SK-N-MC (cell line): ENCODE measurements around the gene NEURL2.
"Not testable (repeated sequence)": the region's sequence is repeated elsewhere in the genome, so short reads cannot be mapped to it uniquely, and the experiment has no call there.

ENCODE experiments used
- DNase-seq: peaks from one replicate; pipeline ENCODE4 v3.0.0-alpha.2; 2011; ENCODE audit warnings: low read depth, low spot score
- H3K27ac ChIP-seq: fragments of 200-600 bp; sonication (generic); 2 replicates; pipeline ENCODE4 v1.5.1; 2016; ENCODE audit warnings: mixed run types
- H3K36me3 ChIP-seq: fragments of 200-600 bp; sonication (generic); 2 replicates; pipeline ENCODE4 v1.6.1; 2017; ENCODE audit warnings: antibody characterized with exemption, low read length, mixed read lengths; ENCODE audit not compliant: insufficient read depth
- H3K4me3 ChIP-seq: fragments of 200-600 bp; sonication (generic); 2 replicates; pipeline ENCODE4 v1.5.1; 2016
- H3K9ac ChIP-seq: fragments of 200-600 bp; sonication (generic); 2 replicates; pipeline ENCODE4 v1.8.0; 2017; ENCODE audit warnings: mixed run types, mixed read lengths; ENCODE audit not compliant: insufficient read length
- H3K9me3 ChIP-seq: fragments of 200-600 bp; sonication (generic); 2 replicates; pipeline ENCODE4 v1.6.1; 2017; ENCODE audit warnings: low read depth, mild to moderate bottlenecking, antibody characterized with exemption, low read length, moderate library complexity, mixed read lengths
- EZH2 ChIP-seq: fragments of 200-600 bp; sonication (generic); IDR thresholded peaks from one replicate; pipeline ENCODE4 v1.6.1; 2017; ENCODE audit warnings: antibody characterized with exemption
- FOXP2 ChIP-seq: optimal IDR thresholded peaks from 2 replicates; pipeline ENCODE3; 2011; ENCODE audit warnings: mild to moderate bottlenecking, moderate library complexity; ENCODE audit not compliant: insufficient read depth; ENCODE audit errors: extremely low read length, control extremely low read depth
- POLR2AphosphoS5 ChIP-seq: IDR thresholded peaks from 2 replicates; pipeline ENCODE4 v1.6.1; 2012; ENCODE audit warnings: mild to moderate bottlenecking, low read depth, low read length, borderline replicate concordance

The NEURL2 gene

DNA sequence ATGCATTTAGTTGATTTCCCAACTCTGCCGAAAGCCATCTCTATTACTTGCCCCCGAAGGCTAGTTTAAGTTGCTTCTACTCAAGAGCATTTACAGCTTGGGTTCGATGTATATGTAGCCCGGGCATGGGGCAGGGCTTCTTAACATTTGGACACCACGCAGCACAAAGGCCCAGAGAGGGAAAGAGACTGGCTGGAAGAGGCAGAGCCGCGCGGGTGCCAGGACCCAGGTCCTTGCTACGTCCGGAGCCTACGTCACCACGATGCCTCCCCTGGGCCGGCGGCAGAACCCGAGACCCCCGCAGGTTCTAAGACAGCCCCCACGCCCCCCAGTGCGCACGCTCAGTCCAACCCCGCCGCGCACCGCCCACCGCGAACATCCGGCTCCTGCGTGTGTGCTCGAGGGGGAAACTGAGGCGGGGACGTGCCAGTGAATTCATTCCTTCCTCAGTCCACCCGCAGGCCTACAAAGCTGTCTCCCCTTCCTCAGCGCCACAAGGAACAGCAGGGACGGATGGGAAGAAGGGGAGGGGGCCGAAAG, 43.1 kb upstream of the NEURL2 start:
- peak overlapping the region; percentile 98 for H3K4me3 ChIP-seq
- peak overlapping the region; percentile 100 for H3K9ac ChIP-seq
- TF ChIP-seq FOXP2, result no peak
- TF ChIP-seq EZH2, result no peak
- TF ChIP-seq POLR2AphosphoS5, result no peak; the same call in 1 of the 2 replicates
- peaks cover 20% of the 10 kb centered on the region for H3K36me3 ChIP-seq
- peak overlapping the region; percentile 100 for H3K27ac ChIP-seq
- no peaks in the 10 kb centered on the region for H3K9me3 ChIP-seq
- DNase-seq, result no peak

GRCh38 chr20:45933266-45934045, 42.4 kb upstream of the NEURL2 start:
- TF ChIP-seq EZH2 (no peak), POLR2AphosphoS5 (peak; percentile 68; the same call in 1 of the 2 replicates)
- H3K27ac ChIP-seq, result peak overlapping the region; percentile 100
- peaks cover 14% of the 10 kb centered on the region for H3K36me3 ChIP-seq
- peak overlapping the region; percentile 98 for H3K4me3 ChIP-seq
- DNase-seq, result peak; percentile 40
- H3K9ac ChIP-seq, result peak overlapping the region; percentile 100
- H3K9me3 ChIP-seq, result no peaks in the 10 kb centered on the region

DNA sequence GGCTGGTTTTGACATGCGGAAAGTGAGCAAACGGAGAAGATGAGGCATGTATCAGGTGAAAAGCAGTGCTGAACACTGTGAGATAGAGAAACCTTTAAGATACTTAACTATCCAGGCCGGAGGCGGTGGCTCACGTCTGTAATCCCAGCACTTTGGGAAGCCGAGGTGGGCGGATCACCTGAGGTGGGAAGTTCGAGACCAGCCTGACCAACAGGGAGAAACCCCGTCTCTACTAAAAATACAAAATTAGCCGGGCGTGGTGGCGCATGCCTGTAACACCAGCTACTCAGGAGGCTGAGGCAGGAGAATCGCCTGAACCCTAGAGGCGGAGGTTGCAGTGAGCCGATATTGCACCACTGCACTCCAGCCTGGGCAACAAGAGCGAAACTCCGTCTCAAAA, 40.7 kb upstream of the NEURL2 start:
- not testable (repeated sequence) for H3K36me3 ChIP-seq, DNase-seq, H3K9ac ChIP-seq

GRCh38 chr20:45927071-45927878, 36.3 kb upstream of the NEURL2 start:
- H3K4me3 ChIP-seq, result no peak overlapping the region
- H3K27ac ChIP-seq, result no peak overlapping the region
- no peaks in the 10 kb centered on the region for H3K36me3 ChIP-seq
- TF ChIP-seq POLR2AphosphoS5 (no peak), EZH2 (no peak), FOXP2 (no peak)
- no peaks in the 10 kb centered on the region for H3K9me3 ChIP-seq
- no peak overlapping the region for H3K9ac ChIP-seq
- DNase-seq, result no peak

More for the DNA sequence above, 40.7 kb upstream of the NEURL2 start:
- H3K9me3 ChIP-seq, H3K4me3 ChIP-seq, H3K27ac ChIP-seq: not testable (repeated sequence)

GRCh38 chr20:45926731-45927070, 35.7 kb upstream of the NEURL2 start:
- no peaks in the 10 kb centered on the region for H3K9me3 ChIP-seq
- no peaks in the 10 kb centered on the region for H3K36me3 ChIP-seq
- H3K9ac ChIP-seq, result no peak overlapping the region
- DNase-seq, result no peak
- H3K27ac ChIP-seq, result no peak overlapping the region
- H3K4me3 ChIP-seq, result no peak overlapping the region
- TF ChIP-seq FOXP2 (no peak), POLR2AphosphoS5 (no peak), EZH2 (no peak)

DNA sequence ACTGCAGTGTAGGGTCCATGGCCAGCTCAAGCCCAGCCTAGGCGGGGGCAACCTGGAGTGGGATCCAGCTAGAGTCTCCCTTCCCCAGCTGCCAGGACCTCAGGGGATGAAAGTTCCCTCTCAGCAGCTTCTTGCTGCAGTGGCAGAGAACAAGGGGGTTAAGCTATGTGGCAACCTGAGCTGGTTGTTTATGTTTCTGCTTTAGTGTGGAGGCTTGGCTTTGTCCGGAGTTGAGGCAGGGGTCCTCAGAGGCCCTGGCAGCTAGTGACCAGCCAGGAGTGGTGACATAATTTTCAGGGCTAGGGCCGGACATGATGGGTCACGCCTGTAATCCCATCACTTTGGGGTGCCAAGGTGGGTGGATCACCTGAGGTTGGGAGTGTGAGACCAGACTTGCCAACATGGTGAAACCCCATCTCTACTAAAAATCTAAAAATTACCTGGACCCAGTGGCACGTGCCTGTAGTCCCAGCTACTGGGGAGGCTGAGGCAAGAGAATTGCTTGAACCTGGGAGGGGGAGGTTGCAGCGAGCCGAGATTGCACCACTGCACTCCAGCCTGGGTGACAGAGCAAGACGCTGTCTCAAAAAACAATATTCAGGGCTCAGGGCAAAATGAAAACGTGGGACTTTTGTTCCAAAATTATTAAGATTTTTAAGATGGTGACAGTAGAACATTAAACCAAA, 35.0 kb upstream of the NEURL2 start:
- no peak overlapping the region for H3K4me3 ChIP-seq
- no peaks in the 10 kb centered on the region for H3K9me3 ChIP-seq
- DNase-seq, result no peak
- no peak overlapping the region for H3K9ac ChIP-seq
- H3K36me3 ChIP-seq, result no peaks in the 10 kb centered on the region
- no peak overlapping the region for H3K27ac ChIP-seq
- TF ChIP-seq EZH2 (no peak), POLR2AphosphoS5 (no peak), FOXP2 (no peak)

DNA sequence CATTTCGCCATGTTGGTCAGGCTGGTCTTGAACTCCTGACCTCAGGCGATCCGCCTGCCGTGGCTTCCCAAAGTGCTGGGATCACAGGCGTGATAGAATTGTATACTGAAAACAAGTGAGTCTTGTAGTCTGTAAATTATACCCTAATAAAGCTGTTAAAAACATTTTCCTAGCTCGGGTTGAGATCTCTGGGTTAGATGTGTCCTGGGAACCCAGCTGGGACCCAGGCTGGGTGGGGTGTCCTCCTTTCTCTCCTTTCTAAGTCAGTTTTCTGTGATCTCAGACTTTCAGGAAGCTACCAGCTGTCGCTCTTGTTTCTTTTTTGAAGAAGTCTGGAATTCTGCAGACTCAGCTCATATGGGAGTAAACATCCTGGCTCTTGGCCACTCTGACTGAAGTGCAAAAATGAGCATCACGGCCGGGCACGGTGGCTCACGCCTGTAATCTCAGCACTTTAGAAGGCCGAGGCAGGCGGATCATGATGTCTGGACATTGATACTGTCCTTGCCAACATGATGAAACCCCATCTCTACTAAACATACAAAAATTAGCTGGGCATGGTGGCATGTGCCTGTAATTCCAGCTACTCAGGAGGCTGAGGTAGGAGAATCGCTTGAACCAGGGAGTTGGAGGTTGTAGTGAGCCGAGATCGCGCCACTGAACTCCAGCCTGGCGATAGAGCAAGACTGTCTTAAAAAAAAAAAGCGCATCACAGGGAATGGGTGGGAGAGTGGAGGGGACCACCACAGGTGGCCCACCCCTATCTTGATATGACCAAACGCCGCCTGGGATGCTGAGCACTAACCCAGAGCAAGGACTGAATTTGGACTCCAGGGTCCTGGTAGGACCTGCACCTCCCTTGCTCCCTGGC, 33.6 kb upstream of the NEURL2 start:
- Histone ChIP-seq H3K36me3 (no peaks in the 10 kb centered on the region), H3K4me3 (peak overlapping the region; percentile 37; the same call in 1 of the 2 replicates), H3K9ac (peak overlapping the region; percentile 48), H3K9me3 (no peaks in the 10 kb centered on the region), H3K27ac (peak overlapping the region; percentile 57; the same call in 1 of the 2 replicates)
- no peak for DNase-seq
- TF ChIP-seq EZH2, result no peak
- TF ChIP-seq POLR2AphosphoS5, result no peak
- no peak for TF ChIP-seq FOXP2
